Smooth muscle cell (in vitro differentiated cells): ENCODE results near the gene APBB1IP. TPM values are rescaled to one million over a fixed set of nuclear protein-coding genes. Genes with fewer than 3 reads are reported as not detected.
"Not testable (repeated sequence)": the region's sequence is repeated elsewhere in the genome, so short reads cannot be mapped to it uniquely, and the experiment has no call there.

Source experiments
- DNase-seq: peaks from one replicate; lab custom pipeline; 2025; ENCODE audit not compliant: unreplicated experiment; lab: John Stamatoyannopoulos, UW
- H2AFZ ChIP-seq: fragments of 200-600 bp; sonication (generic); 2 replicates; pipeline ENCODE4 v1.6.0; 2016; ENCODE audit warnings: antibody characterized with exemption, low read depth, mild to moderate bottlenecking
- H3F3A ChIP-seq: fragments of 200-600 bp; sonication (generic); 2 replicates; pipeline ENCODE4 v1.6.0; 2017; ENCODE audit warnings: antibody characterized with exemption, low read depth
- H3K27ac ChIP-seq: fragments of 200-600 bp; sonication (generic); 2 replicates; pipeline ENCODE4 v1.5.1; 2016; ENCODE audit warnings: low read depth, mild to moderate bottlenecking
- H3K27me3 ChIP-seq: fragments of 200-600 bp; sonication (generic); 2 replicates; pipeline ENCODE4 v1.6.1; 2016; ENCODE audit warnings: low read depth, mild to moderate bottlenecking
- H3K36me3 ChIP-seq: fragments of 200-600 bp; sonication (generic); 2 replicates; pipeline ENCODE4 v1.5.1; 2016; ENCODE audit warnings: low read depth
- H3K4me1 ChIP-seq: fragments of 200-600 bp; sonication (generic); 2 replicates; pipeline ENCODE4 v1.5.1; 2016; ENCODE audit warnings: low read depth
- H3K4me2 ChIP-seq: fragments of 200-600 bp; sonication (generic); 2 replicates; pipeline ENCODE4 v1.6.0; 2016; ENCODE audit warnings: mild to moderate bottlenecking
- H3K4me3 ChIP-seq: fragments of 200-600 bp; sonication (generic); 2 replicates; pipeline ENCODE4 v1.5.1; 2016; ENCODE audit warnings: mild to moderate bottlenecking
- H3K79me2 ChIP-seq: fragments of 200-600 bp; sonication (generic); 2 replicates; pipeline ENCODE4 v1.6.0; 2016; ENCODE audit warnings: low read depth, mild to moderate bottlenecking
- H3K9ac ChIP-seq: fragments of 200-600 bp; sonication (generic); 2 replicates; pipeline ENCODE4 v1.6.0; 2016; ENCODE audit warnings: low read depth
- H3K9me3 ChIP-seq: fragments of 200-600 bp; sonication (generic); replicated peaks from 2 replicates; pipeline ENCODE4 v1.5.1; 2016; ENCODE audit warnings: low read depth
- H4K20me1 ChIP-seq: fragments of 200-600 bp; sonication (generic); 2 replicates; pipeline ENCODE4 v1.6.0; 2016; ENCODE audit warnings: low read depth
- CTCF ChIP-seq: fragments of 200-600 bp; sonication (generic); IDR thresholded peaks from 2 replicates; pipeline ENCODE4 v1.5.1; 2017; ENCODE audit warnings: borderline replicate concordance, mild to moderate bottlenecking, antibody characterized with exemption; ENCODE audit not compliant: insufficient read depth, poor library complexity, severe bottlenecking
- WGBS: methylation state at CpG from one replicate; pipeline ENCODE4 v1.1.7; 2016; ENCODE audit warnings: low lambda C conversion rate; 5-methylcytosine and 5-hydroxymethylcytosine counted together
- polyA plus RNA-seq: library from polyadenylated mRNA; unstranded; fragments of >200 nt; fragmentation: Nextera tagmentation; extraction: Ambion mirVana; gene quantifications from 2 replicates; pipeline ENCODE4 v1.2.1, GENCODE V29; 2016
- total RNA-seq: library from RNA; depleted of rRNA; stranded (reverse); fragments of >200 nt; gene quantifications from 2 replicates; pipeline ENCODE4 v1.2.3, GENCODE V29; 2014

Gene APBB1IP
- total RNA-seq, result 0.36 TPM in 1 of 2 replicates, not detected in the other
- 0.24 and 0.39 TPM in 2 replicates for polyA plus RNA-seq

DNA sequence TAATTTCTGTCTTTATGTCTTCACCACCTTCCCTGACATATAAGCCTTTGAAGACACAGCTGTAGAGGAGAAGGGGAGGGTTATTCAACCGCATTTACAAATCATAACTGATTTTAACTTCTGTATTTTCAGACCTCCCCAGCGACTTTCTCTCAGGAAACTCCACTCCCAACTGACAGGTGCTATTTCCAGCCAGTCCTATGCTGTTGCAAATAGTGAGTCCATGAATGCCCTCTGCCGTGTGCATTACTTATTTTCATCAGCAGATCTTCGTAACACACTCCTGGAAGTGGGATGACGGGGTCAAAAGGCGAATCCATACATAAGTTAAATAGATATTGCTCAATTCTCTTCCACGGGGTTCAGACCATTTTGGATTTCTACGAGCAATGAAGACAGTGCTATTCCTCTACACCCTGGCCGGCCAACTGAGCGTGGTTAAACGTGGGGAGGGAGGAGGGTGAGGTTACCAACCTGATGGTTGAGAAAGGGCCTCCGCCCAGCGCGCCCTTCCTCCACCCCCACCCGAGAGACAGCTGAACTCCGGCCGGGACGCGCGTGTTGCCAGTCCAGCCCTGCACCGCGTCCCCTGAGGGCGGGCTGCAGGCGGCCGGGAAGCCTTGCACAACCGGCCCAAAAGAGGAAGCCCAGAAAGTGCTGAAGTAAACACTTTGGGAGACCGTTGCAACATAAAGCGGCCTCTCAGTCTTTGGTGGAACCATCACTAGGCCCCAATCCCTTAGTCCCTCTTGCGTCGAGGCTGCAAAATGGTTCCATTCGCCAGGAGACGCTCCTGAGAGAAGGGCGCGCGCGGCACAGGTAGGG lies at the start of gene APBB1IP:
Gene APBB1IP, plus strand, starts transcription at position 705 of the 825 bp plus-strand sequence. CDS start 53,986 bp downstream, outside the sequence.
- DNase-seq, result no peak
- Histone ChIP-seq H3K4me3 (peak within 1 kb of the TSS; percentile 26), H3K27ac (no peak within 1 kb of the TSS), H3K4me1 (peaks cover 2% of the 10 kb centered on the region), H3K9ac (no peak within 1 kb of the TSS), H3K4me2 (peak within 1 kb of the TSS; percentile 82), H3K27me3 (peaks cover 42% of the 10 kb centered on the region), H3K36me3 (no peaks in the 10 kb centered on the region), H3K79me2 (no peaks in the 10 kb centered on the region), H3F3A (no peaks in the 10 kb centered on the region), H4K20me1 (no peaks in the 10 kb centered on the region), H3K9me3 (no peaks in the 10 kb centered on the region), H2AFZ (peak within 1 kb of the TSS; percentile 73)
- TF ChIP-seq CTCF, result no peak
- 35% methylated on average over 36 of the region's 36 CpGs for WGBS

- H2AFZ ChIP-seq, result no peak overlapping the region
- no peaks in the 10 kb centered on the region for H3K36me3 ChIP-seq
- peaks cover 18% of the 10 kb centered on the region for H3K27me3 ChIP-seq
- WGBS, result 96% methylated on average over 3 of the region's 3 CpGs
- H4K20me1 ChIP-seq, result no peaks in the 10 kb centered on the region
- no peaks in the 10 kb centered on the region for H3K79me2 ChIP-seq
- no peak overlapping the region for H3K27ac ChIP-seq
- H3K9me3 ChIP-seq, result no peaks in the 10 kb centered on the region
- no peak for TF ChIP-seq CTCF
- H3K4me1 ChIP-seq, result no peaks in the 10 kb centered on the region
- DNase-seq, result no peak
- H3K4me3 ChIP-seq, result no peak overlapping the region
- no peak overlapping the region for H3K9ac ChIP-seq
- no peaks in the 10 kb centered on the region for H3F3A ChIP-seq
- H3K4me2 ChIP-seq, result no peak overlapping the region
Measured at GRCh38 chr10:26389533-26389932, 48.6 kb upstream of the APBB1IP start.

DNA sequence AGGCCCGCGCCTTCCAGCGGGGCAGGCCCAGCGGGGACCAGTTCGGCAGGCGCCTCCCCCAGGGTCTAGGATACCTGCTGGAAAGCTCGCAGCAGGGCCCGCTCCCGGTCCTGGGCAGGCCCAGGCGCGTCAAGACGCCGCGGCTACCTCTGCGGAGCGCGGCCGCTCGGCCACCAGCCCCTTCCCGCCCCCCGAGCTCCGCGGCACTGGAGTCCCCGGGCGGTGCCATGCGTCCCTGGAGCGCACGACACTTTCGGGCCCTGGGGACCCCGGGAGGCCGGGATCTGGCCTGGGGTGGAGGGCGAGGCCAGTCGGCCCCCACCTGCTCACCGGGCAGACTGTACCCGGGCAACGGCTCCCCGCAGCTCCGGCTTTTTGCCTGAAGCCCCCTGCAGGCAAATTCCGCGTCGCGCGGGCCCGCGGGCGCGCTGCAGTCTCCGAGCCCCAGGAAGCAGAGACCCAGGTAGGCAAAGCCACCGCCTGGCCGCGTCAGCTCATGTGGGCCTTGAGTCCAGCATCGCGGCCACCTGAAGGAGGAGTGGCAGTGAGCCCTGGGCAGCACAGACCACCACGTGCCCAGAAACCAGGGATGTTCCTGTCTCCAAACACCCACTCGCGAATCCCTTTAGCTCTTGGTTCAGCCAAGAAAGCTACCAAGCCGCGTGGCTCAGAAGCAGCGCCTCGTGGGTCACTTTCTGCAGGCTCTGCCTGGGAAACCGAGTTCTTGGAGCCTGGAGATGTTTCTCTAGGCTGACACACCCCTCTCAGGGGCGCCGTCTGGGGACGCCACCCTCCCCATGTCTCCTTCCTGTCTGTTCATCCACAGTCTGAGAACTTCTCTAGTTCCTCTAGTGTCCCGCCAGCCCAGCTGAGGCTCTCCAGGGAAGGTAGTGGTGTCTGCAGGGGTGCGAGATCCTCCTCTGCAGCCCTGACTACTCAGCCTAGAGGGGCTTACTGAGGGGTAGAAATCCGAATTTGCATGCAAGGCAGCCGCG lies 46.1 kb upstream of the APBB1IP start:
- Histone ChIP-seq H3K79me2 (no peaks in the 10 kb centered on the region), H3K4me3 (peak overlapping the region; percentile 10), H3K4me1 (no peaks in the 10 kb centered on the region), H3K9ac (no peak overlapping the region), H2AFZ (no peak overlapping the region), H3K27ac (no peak overlapping the region), H3F3A (no peaks in the 10 kb centered on the region), H3K36me3 (no peaks in the 10 kb centered on the region), H4K20me1 (no peaks in the 10 kb centered on the region), H3K27me3 (peaks cover 18% of the 10 kb centered on the region), H3K9me3 (no peaks in the 10 kb centered on the region), H3K4me2 (no peak overlapping the region)
- 52% methylated on average over 63 of the region's 69 CpGs for whole genome bisulfite sequencing
- DNase-seq, result no peak
- no peak for TF ChIP-seq CTCF

DNA sequence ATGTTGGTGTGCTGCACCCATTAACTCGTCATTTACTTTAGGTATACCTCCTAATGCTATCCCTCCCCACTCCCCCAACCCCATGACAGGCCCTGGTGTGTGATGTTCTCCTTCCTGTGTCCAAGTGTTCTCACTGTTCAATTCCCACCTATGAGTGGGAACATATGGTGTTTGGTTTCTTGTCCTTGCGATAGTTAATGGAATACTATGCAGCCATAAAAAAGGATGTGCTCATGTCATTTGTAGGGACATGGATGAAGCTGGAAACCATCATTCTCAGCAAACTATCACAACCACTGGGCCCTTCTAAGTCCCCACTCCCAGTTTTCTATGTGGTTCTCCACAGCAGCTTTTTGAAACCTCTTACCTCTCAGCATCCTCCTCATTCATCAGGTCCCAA lies 39.8 kb upstream of the APBB1IP start:
- not testable (repeated sequence) for H3K36me3 ChIP-seq, H3K27me3 ChIP-seq, DNase-seq, H3F3A ChIP-seq, H3K9ac ChIP-seq, H3K4me1 ChIP-seq, H2AFZ ChIP-seq, H3K4me3 ChIP-seq, H4K20me1 ChIP-seq, H3K9me3 ChIP-seq, H3K4me2 ChIP-seq, H3K79me2 ChIP-seq, H3K27ac ChIP-seq
- WGBS, result 89% methylated on average over 2 of the region's 2 CpGs
